GM21390 (cell line): ENCODE measurements around the gene UST.
"Not testable (repeated sequence)": the region's sequence is repeated elsewhere in the genome, so short reads cannot be mapped to it uniquely, and the experiment has no call there.

Experiments
- ATAC-seq: cut with Tn5 transposase; IDR thresholded peaks from one replicate; pipeline ENCODE4 v1.9.1; 2021; ENCODE audit not compliant: unreplicated experiment

UST gene

GRCh38 chr6:148934961-148935360, 188.1 kb downstream of the UST start:
- no peak for ATAC-seq

GRCh38 chr6:148935705-148936435, 189.0 kb downstream of the UST start:
- ATAC-seq: no peak

GRCh38 chr6:148943451-148943850, 196.6 kb downstream of the UST start:
- ATAC-seq: no peak

- ATAC-seq: no peak
Observed at GRCh38 chr6:148944608-148945007, 197.8 kb downstream of the UST start.

- ATAC-seq: no peak
Observed at GRCh38 chr6:148945301-148946021, 198.6 kb downstream of the UST start.

- peak; percentile 91 for ATAC-seq
Observed at GRCh38 chr6:148947621-148948444, 201.0 kb downstream of the UST start.

GRCh38 chr6:148951662-148952061, 204.8 kb downstream of the UST start:
- no peak for ATAC-seq

GRCh38 chr6:148952147-148953035, 205.6 kb downstream of the UST start:
- no peak for ATAC-seq

- no peak for ATAC-seq
Observed at GRCh38 chr6:148954461-148954860, 207.6 kb downstream of the UST start.

GRCh38 chr6:148954934-148955333, 208.1 kb downstream of the UST start:
- no peak for ATAC-seq

- no peak for ATAC-seq
Observed at GRCh38 chr6:148955441-148955840, 208.6 kb downstream of the UST start.

GRCh38 chr6:148956163-148956562, 209.3 kb downstream of the UST start:
- ATAC-seq: not testable (repeated sequence)

- ATAC-seq: no peak
Observed at GRCh38 chr6:148957752-148958151, 210.9 kb downstream of the UST start.

- no peak for ATAC-seq
Observed at GRCh38 chr6:148959008-148959407, 212.2 kb downstream of the UST start.

GRCh38 chr6:148959501-148959900, 212.7 kb downstream of the UST start:
- ATAC-seq: no peak

- ATAC-seq: no peak
Observed at GRCh38 chr6:148962854-148963515, 216.2 kb downstream of the UST start.

GRCh38 chr6:148963738-148964137, 216.9 kb downstream of the UST start:
- no peak for ATAC-seq

GRCh38 chr6:148964467-148964866, 217.6 kb downstream of the UST start:
- ATAC-seq: no peak

GRCh38 chr6:148965287-148965686, 218.5 kb downstream of the UST start:
- ATAC-seq: no peak

GRCh38 chr6:148967011-148967520, 220.2 kb downstream of the UST start:
- no peak for ATAC-seq
